ENCODE measurements around the gene PLEKHN1.

GRCh38 chr1:945688-946556 lies 20.4 kb upstream of the PLEKHN1 start:
- TF ChIP-seq POLR2AphosphoS5 (IDR thresholded peaks at IDR 0.05; ENCODE audit: borderline replicate concordance, low read depth, low read length) = no peak
- TF ChIP-seq EZH2 (IDR thresholded peaks at IDR 0.05) = no peak

Measured in SK-N-MC (cell line).